Measurements from ENCODE around the gene TNFAIP8L2.
A peak's percentile ranks its signal among the peaks of the same experiment; 100 is the strongest.
"Not testable (repeated sequence)": the region's sequence is repeated elsewhere in the genome, so short reads cannot be mapped to it uniquely, and the experiment has no call there.

Gene TNFAIP8L2

GRCh38 chr1:151159373-151159772 lies 2.9 kb downstream of the TNFAIP8L2 start:
- Mint-ChIP-seq H3K36me3 (ENCODE audit: low read depth) (peaks cover 79% of the 10 kb centered on the region), H3K27ac (peak overlapping the region; percentile 88), H3K4me3 (peak overlapping the region; percentile 87), H3K9me3 (no peaks in the 10 kb centered on the region), H3K4me1 (ENCODE audit: low read depth) (peaks cover 60% of the 10 kb centered on the region), H3K27me3 (no peaks in the 10 kb centered on the region)
- intact Hi-C loops (cut with micrococcal nuclease), result loop anchor here (5.0 kb wide), 1 partner anchor 137 kb away; no protein-coding TSS in a partner anchor

GRCh38 chr1:151164732-151165280 lies 8.4 kb downstream of the TNFAIP8L2 start:
- no peaks in the 10 kb centered on the region for H3K9me3 Mint-ChIP-seq
- H3K4me1 Mint-ChIP-seq (ENCODE audit: low read depth), result peaks cover 69% of the 10 kb centered on the region
- peaks cover 96% of the 10 kb centered on the region for H3K36me3 Mint-ChIP-seq (ENCODE audit: low read depth)
- intact Hi-C loops (cut with micrococcal nuclease), result no loop called here
- no peak overlapping the region for H3K4me3 Mint-ChIP-seq
- no peak overlapping the region for H3K27ac Mint-ChIP-seq
- H3K27me3 Mint-ChIP-seq, result no peaks in the 10 kb centered on the region

GRCh38 chr1:151165281-151165737 lies 8.9 kb downstream of the TNFAIP8L2 start:
- Mint-ChIP-seq H3K4me1 (ENCODE audit: low read depth) (peaks cover 66% of the 10 kb centered on the region), H3K27me3 (no peaks in the 10 kb centered on the region), H3K4me3 (peak overlapping the region; percentile 89), H3K36me3 (ENCODE audit: low read depth) (peaks cover 96% of the 10 kb centered on the region), H3K9me3 (no peaks in the 10 kb centered on the region), H3K27ac (peak overlapping the region; percentile 84)
- intact Hi-C loops (cut with micrococcal nuclease), result no loop called here

GRCh38 chr1:151165738-151166504 lies 9.5 kb downstream of the TNFAIP8L2 start, which contains the start of the genes LYSMD1 and SCNM1:
Gene LYSMD1 (minus strand): TSS chr1:151165902. CDS start chr1:151165258, 644 bp downstream.
Gene SCNM1 (plus strand): TSS chr1:151166144. CDS start chr1:151166153, 9 bp downstream.
- Mint-ChIP-seq H3K27me3 (no peaks in the 10 kb centered on the region), H3K9me3 (no peaks in the 10 kb centered on the region), H3K4me3 (peak within 1 kb of the TSS; percentile 89), H3K27ac (peak within 1 kb of the TSS; percentile 84), H3K4me1 (ENCODE audit: low read depth) (peaks cover 61% of the 10 kb centered on the region), H3K36me3 (ENCODE audit: low read depth) (peaks cover 96% of the 10 kb centered on the region)
- intact Hi-C loops (cut with micrococcal nuclease), result no loop called here

GRCh38 chr1:151166505-151166956 lies 10.1 kb downstream of the TNFAIP8L2 start:
- peaks cover 56% of the 10 kb centered on the region for H3K4me1 Mint-ChIP-seq (ENCODE audit: low read depth)
- no peaks in the 10 kb centered on the region for H3K9me3 Mint-ChIP-seq
- peaks cover 94% of the 10 kb centered on the region for H3K36me3 Mint-ChIP-seq (ENCODE audit: low read depth)
- peak overlapping the region; percentile 89 for H3K4me3 Mint-ChIP-seq
- H3K27me3 Mint-ChIP-seq, result no peaks in the 10 kb centered on the region
- H3K27ac Mint-ChIP-seq, result peak overlapping the region; percentile 84
- intact Hi-C loops (cut with micrococcal nuclease), result no loop called here

- Mint-ChIP-seq H3K9me3 (no peaks in the 10 kb centered on the region), H3K4me1 (ENCODE audit: low read depth) (peaks cover 51% of the 10 kb centered on the region), H3K36me3 (ENCODE audit: low read depth) (peaks cover 94% of the 10 kb centered on the region), H3K4me3 (peak overlapping the region; percentile 89), H3K27ac (peak overlapping the region; percentile 84), H3K27me3 (no peaks in the 10 kb centered on the region)
- intact Hi-C loops (cut with micrococcal nuclease), result no loop called here
Observed at GRCh38 chr1:151167116-151167515, 10.7 kb downstream of the TNFAIP8L2 start.

GRCh38 chr1:151171190-151171589 lies 14.7 kb downstream of the TNFAIP8L2 start:
- peaks cover 90% of the 10 kb centered on the region for H3K36me3 Mint-ChIP-seq (ENCODE audit: low read depth)
- H3K4me1 Mint-ChIP-seq (ENCODE audit: low read depth), result peaks cover 30% of the 10 kb centered on the region
- no peaks in the 10 kb centered on the region for H3K27me3 Mint-ChIP-seq
- H3K9me3 Mint-ChIP-seq, result no peaks in the 10 kb centered on the region
- intact Hi-C loops (cut with micrococcal nuclease), result no loop called here
- no peak overlapping the region for H3K27ac Mint-ChIP-seq
- no peak overlapping the region for H3K4me3 Mint-ChIP-seq

- peaks cover 90% of the 10 kb centered on the region for H3K36me3 Mint-ChIP-seq (ENCODE audit: low read depth)
- H3K4me3 Mint-ChIP-seq, result no peak overlapping the region
- no peaks in the 10 kb centered on the region for H3K9me3 Mint-ChIP-seq
- peak overlapping the region; percentile 26 for H3K27ac Mint-ChIP-seq
- H3K27me3 Mint-ChIP-seq, result no peaks in the 10 kb centered on the region
- peaks cover 13% of the 10 kb centered on the region for H3K4me1 Mint-ChIP-seq (ENCODE audit: low read depth)
- intact Hi-C loops (cut with micrococcal nuclease), result no loop called here
Observed at GRCh38 chr1:151175041-151175741, 18.7 kb downstream of the TNFAIP8L2 start.

- H3K36me3 Mint-ChIP-seq (ENCODE audit: low read depth), result peaks cover 90% of the 10 kb centered on the region
- H3K4me1 Mint-ChIP-seq (ENCODE audit: low read depth), result peaks cover 13% of the 10 kb centered on the region
- no peaks in the 10 kb centered on the region for H3K9me3 Mint-ChIP-seq
- no peak within 1 kb of the TSS for H3K4me3 Mint-ChIP-seq
- intact Hi-C loops (cut with micrococcal nuclease), result no loop called here
- peak within 1 kb of the TSS; percentile 26 for H3K27ac Mint-ChIP-seq
- no peaks in the 10 kb centered on the region for H3K27me3 Mint-ChIP-seq
Observed at GRCh38 chr1:151175863-151176262, 19.4 kb downstream of the TNFAIP8L2 start, which contains the start of gene TMOD4. Gene TMOD4 (minus strand): TSS chr1:151175981. CDS start chr1:151174875, 1,106 bp downstream.

- intact Hi-C loops (cut with micrococcal nuclease), result no loop called here
- Mint-ChIP-seq H3K36me3 (ENCODE audit: low read depth) (peaks cover 92% of the 10 kb centered on the region), H3K27ac (no peak overlapping the region), H3K27me3 (no peaks in the 10 kb centered on the region), H3K9me3 (no peaks in the 10 kb centered on the region), H3K4me3 (no peak overlapping the region), H3K4me1 (ENCODE audit: low read depth) (peaks cover 13% of the 10 kb centered on the region)
Observed at GRCh38 chr1:151176514-151177045, 20.1 kb downstream of the TNFAIP8L2 start.

- Mint-ChIP-seq H3K4me3 (no peak overlapping the region), H3K36me3 (ENCODE audit: low read depth) (peaks cover 75% of the 10 kb centered on the region), H3K9me3 (no peaks in the 10 kb centered on the region), H3K4me1 (ENCODE audit: low read depth) (peaks cover 15% of the 10 kb centered on the region), H3K27ac (no peak overlapping the region), H3K27me3 (no peaks in the 10 kb centered on the region)
- intact Hi-C loops (cut with micrococcal nuclease), result no loop called here
Observed at GRCh38 chr1:151184211-151184610, 27.8 kb downstream of the TNFAIP8L2 start.

- H3K9me3 Mint-ChIP-seq, result no peaks in the 10 kb centered on the region
Observed at GRCh38 chr1:151187205-151187604, 30.8 kb downstream of the TNFAIP8L2 start.

GRCh38 chr1:151188667-151189066 lies 32.2 kb downstream of the TNFAIP8L2 start:
- H3K27ac Mint-ChIP-seq; H3K9me3 Mint-ChIP-seq; intact Hi-C loops (cut with micrococcal nuclease): not testable (repeated sequence)

More at GRCh38 chr1:151187205-151187604, 30.8 kb downstream of the TNFAIP8L2 start:
- H3K4me1 Mint-ChIP-seq (ENCODE audit: low read depth), result peaks cover 24% of the 10 kb centered on the region
- H3K36me3 Mint-ChIP-seq (ENCODE audit: low read depth), result peaks cover 53% of the 10 kb centered on the region
- no peak overlapping the region for H3K27ac Mint-ChIP-seq
- peaks cover 2% of the 10 kb centered on the region for H3K27me3 Mint-ChIP-seq
- intact Hi-C loops (cut with micrococcal nuclease), result no loop called here
- no peak overlapping the region for H3K4me3 Mint-ChIP-seq

More at GRCh38 chr1:151188667-151189066, 32.2 kb downstream of the TNFAIP8L2 start:
- H3K4me3 Mint-ChIP-seq, H3K27me3 Mint-ChIP-seq: not testable (repeated sequence)
- Mint-ChIP-seq H3K36me3 (ENCODE audit: low read depth) (peaks cover 39% of the 10 kb centered on the region), H3K4me1 (ENCODE audit: low read depth) (peaks cover 24% of the 10 kb centered on the region)

All from dendritic cell treated with granulocyte-macrophage colony-stimulating factor and Interleukin-4, amounts not matched to agents 40 ng/mL and 50 ng/mL, for 4 days (primary cell).